ENCODE results near the gene ZBP1. TPM values are rescaled to one million over a fixed set of nuclear protein-coding genes. Genes with fewer than 3 reads are reported as not detected.

The ZBP1 gene
- total RNA-seq, 4 donors from 2014 or later = 0.78 to 3.6 TPM; not detected in 2

GRCh38 chr20:57589728-57590484, 30.3 kb downstream of the ZBP1 start:
- DNase-seq (ENCODE audit: low spot score in 2 of 2) = no peak

GRCh38 chr20:57589123-57589727, 31.0 kb downstream of the ZBP1 start:
- H3K27me3 ChIP-seq = peaks cover 0 to 23% of the 10 kb centered on the region in 2 donors
- H3K4me1 ChIP-seq = no peaks in the 10 kb centered on the region
- no peaks in the 10 kb centered on the region for H3K36me3 ChIP-seq
- peaks cover 0 to 11% (median 0%) of the 10 kb centered on the region in 4 donors for H3K9me3 ChIP-seq
- no peak for DNase-seq (ENCODE audit: low spot score in 2 of 2)
- no peak overlapping the region for H3K4me3 ChIP-seq
- TF ChIP-seq POLR2A (IDR thresholded peaks at IDR 0.05) (no peak), EP300 (IDR thresholded peaks at IDR 0.05) (no peak), CTCF (IDR thresholded peaks at IDR 0.05) (no peak)
- H3K27ac ChIP-seq = peak overlapping the region in 1 of 4 donors; percentile 34
- 85 to 88% methylated on average over 3 to 6 of the region's 6 CpGs for WGBS, 2 donors

More at GRCh38 chr20:57589728-57590484, 30.3 kb downstream of the ZBP1 start:
- Histone ChIP-seq H3K4me1 (no peaks in the 10 kb centered on the region), H3K4me3 (no peak overlapping the region), H3K27ac (peak overlapping the region in 1 of 4 donors; percentile 34), H3K27me3 (peaks cover 0 to 18% of the 10 kb centered on the region in 2 donors), H3K9me3 (peaks cover 0 to 11% (median 0%) of the 10 kb centered on the region in 4 donors), H3K36me3 (no peaks in the 10 kb centered on the region)
- TF ChIP-seq POLR2A (IDR thresholded peaks at IDR 0.05) (no peak), EP300 (IDR thresholded peaks at IDR 0.05) (no peak), CTCF (IDR thresholded peaks at IDR 0.05) (no peak)
- whole genome bisulfite sequencing, 2 donors = 72 to 79% methylated on average over 14 to 15 of the region's 16 CpGs

GRCh38 chr20:57588596-57588995, 31.6 kb downstream of the ZBP1 start:
- Histone ChIP-seq H3K9me3 (peaks cover 0 to 11% (median 0%) of the 10 kb centered on the region in 4 donors), H3K27me3 (peaks cover 0 to 23% of the 10 kb centered on the region in 2 donors), H3K36me3 (no peaks in the 10 kb centered on the region), H3K4me1 (peaks cover 0 to under 1% (median 0%) of the 10 kb centered on the region in 4 donors), H3K27ac (no peak overlapping the region), H3K4me3 (no peak overlapping the region)
- WGBS, 2 donors = 85 to 88% methylated on average over 5 of the region's 5 CpGs
- no peak for DNase-seq (ENCODE audit: low spot score in 2 of 2)
- TF ChIP-seq POLR2A (IDR thresholded peaks at IDR 0.05) (no peak), CTCF (IDR thresholded peaks at IDR 0.05) (no peak), EP300 (IDR thresholded peaks at IDR 0.05) (no peak)

GRCh38 chr20:57587989-57588377, 32.2 kb downstream of the ZBP1 start:
- Histone ChIP-seq H3K4me3 (no peak overlapping the region), H3K4me1 (peaks cover 0 to 7% (median 2%) of the 10 kb centered on the region in 4 donors), H3K9me3 (peaks cover 0 to 11% (median 0%) of the 10 kb centered on the region in 4 donors), H3K27ac (no peak overlapping the region), H3K36me3 (no peaks in the 10 kb centered on the region), H3K27me3 (peaks cover 0 to 23% of the 10 kb centered on the region in 2 donors)
- no peak for DNase-seq (ENCODE audit: low spot score in 2 of 2)
- 75 to 90% methylated on average over 7 of the region's 7 CpGs for WGBS, 2 donors
- TF ChIP-seq POLR2A (IDR thresholded peaks at IDR 0.05) = no peak
- no peak for TF ChIP-seq EP300 (IDR thresholded peaks at IDR 0.05)
- no peak for TF ChIP-seq CTCF (IDR thresholded peaks at IDR 0.05)
